Stomach (tissue), 9 donors: ENCODE measurements around the gene KCNN4. TPM values are rescaled to one million over a fixed set of nuclear protein-coding genes. Genes with fewer than 3 reads are reported as not detected.

Experiments used
- DNase-seq, 2 donors: peaks; one replicate each; pipeline versions ENCODE4 v3.0.0 to v3.0.0-alpha.2; 2013 to 2019
- H3K27ac ChIP-seq, 5 donors: fragments of 200-600 bp in 4 of 5; sonication (generic) in 4 of 5; one replicate each; pipeline ENCODE4 v1.5.1; 2013 to 2019; ENCODE audit warnings: mild to moderate bottlenecking in 1 of 5, moderate library complexity in 1 of 5
- H3K27me3 ChIP-seq, 3 donors: fragments of 200-600 bp; sonication (generic); one replicate each; pipeline ENCODE4 v1.5.1; 2017 to 2019; ENCODE audit warnings: mixed run types in 1 of 3
- H3K36me3 ChIP-seq, 4 donors: fragments of 200-600 bp; sonication (generic); 1 replicate in 3 of 4; 2 replicates in 1 of 4; pipeline ENCODE4 v1.5.1; 2016 to 2019
- H3K4me1 ChIP-seq, 4 donors: fragments of 200-600 bp; sonication (generic); one replicate each; pipeline ENCODE4 v1.5.1; 2016 to 2019
- H3K4me3 ChIP-seq, 4 donors: fragments of 200-600 bp; sonication (generic) in 3 of 4; one replicate each; pipeline ENCODE4 v1.5.1; 2016 to 2019; ENCODE audit warnings: mild to moderate bottlenecking in 1 of 4
- H3K9me3 ChIP-seq, 4 donors: fragments of 200-600 bp; sonication (generic); one replicate each; pipeline ENCODE4 v1.5.1; 2016 to 2019
- CTCF ChIP-seq, 7 experiments: fragments of 450-650 bp in 4 of 7; fragments of 200-600 bp in 3 of 7; sonication (generic) in 3 of 7; IDR thresholded peaks; one replicate each; pipeline ENCODE4 v1.5.1; 2016 to 2019; ENCODE audit warnings: antibody characterized with exemption in 7 of 7, control low read depth in 2 of 7, mild to moderate bottlenecking in 1 of 7
- EP300 ChIP-seq: sonication (generic); formaldehyde crosslinking; IDR thresholded peaks from one replicate; pipeline ENCODE4 v1.6.1; 2017; ENCODE audit warnings: antibody characterized with exemption
- POLR2A ChIP-seq, 4 donors: fragments of 450-650 bp; IDR thresholded peaks; one replicate each; pipeline ENCODE4 v1.6.1; 2016; ENCODE audit warnings: antibody characterized with exemption in 4 of 4, control low read depth in 2 of 4, mild to moderate bottlenecking in 1 of 4, moderate library complexity in 1 of 4
- POLR2AphosphoS5 ChIP-seq, 3 donors: sonication (generic); formaldehyde crosslinking; IDR thresholded peaks; one replicate each; pipeline ENCODE4 v1.6.1; 2016; ENCODE audit warnings: antibody characterized with exemption in 3 of 3
- WGBS, 5 donors: extraction: QIAGEN DNeasy Blood & Tissue Kit in 3 of 5; methylation state at CpG; one replicate each; pipeline versions ENCODE4 v1.1.5 to v1.1.7; 2013 to 2018; 5-methylcytosine and 5-hydroxymethylcytosine counted together
- intact Hi-C: fragments of 100-400 bp; cut with DNase I; formaldehyde crosslinking; loops from one replicate; pipeline ENCODE4 v1.15.1; 2023; ENCODE audit warnings: low total_unique reads
- polyA plus RNA-seq, 3 donors: library from polyadenylated mRNA; stranded (reverse); fragments of 200-250 nt; gene quantifications; one replicate each; pipeline ENCODE4 v1.2.3, GENCODE V29; 2013
- total RNA-seq, 5 donors: library from RNA; depleted of rRNA; stranded (reverse); fragments of >200 nt; gene quantifications; one replicate each; pipeline versions ENCODE4 v1.1.0 to v1.2.3, GENCODE V29; 2014 to 2016
- donor health status: healthy with polysubstance abuse.
- donor health status: Bipolar disorder and iron deficiency.
- donor health status: healthy.

Gene KCNN4
- total and polyA plus RNA-seq, 8 donors, result 3.1 to 222 (median 17.4) TPM

- intact Hi-C loops, result loop anchor here (5.0 kb wide), 1 partner anchor 35 kb away; no protein-coding TSS in a partner anchor
- peak overlapping the region in 1 of 5 donors; percentile 34 for H3K27ac ChIP-seq
- no peaks in the 10 kb centered on the region for H3K36me3 ChIP-seq
Observed at GRCh38 chr19:43782311-43782660, 1.5 kb upstream of the KCNN4 start.

GRCh38 chr19:43781630-43782310 is 997 bp upstream of the KCNN4 start:
- DNase-seq, result no peak
- H3K4me1 ChIP-seq, result peaks cover 34 to 84% (median 39%) of the 10 kb centered on the region in 4 donors
- no peak overlapping the region for H3K4me3 ChIP-seq
- H3K27ac ChIP-seq, result peak overlapping the region in 3 of 5 donors; percentile 74 to 90 (median 80)
- H3K36me3 ChIP-seq, result no peaks in the 10 kb centered on the region
- 77 to 88% (median 83%) methylated on average over 14 of the region's 14 CpGs for WGBS, 5 donors
- TF ChIP-seq POLR2AphosphoS5 (IDR thresholded peaks at IDR 0.05), result no peak
- no peak for TF ChIP-seq CTCF (IDR thresholded peaks at IDR 0.05)
- no peak for TF ChIP-seq POLR2A (IDR thresholded peaks at IDR 0.05)
- TF ChIP-seq EP300, result no peak
- no peaks in the 10 kb centered on the region for H3K9me3 ChIP-seq
- H3K27me3 ChIP-seq, result peaks cover 0 to 54% (median 0%) of the 10 kb centered on the region in 3 donors
- intact Hi-C loops, result loop anchor here (5.0 kb wide), 1 partner anchor 34 kb away; no protein-coding TSS in a partner anchor

More at GRCh38 chr19:43782311-43782660, 1.5 kb upstream of the KCNN4 start:
- peak overlapping the region in 1 of 4 donors; percentile 16 for H3K4me3 ChIP-seq
- 59 to 71% (median 64%) methylated on average over 8 of the region's 8 CpGs for WGBS, 5 donors
- H3K9me3 ChIP-seq, result no peaks in the 10 kb centered on the region
- H3K4me1 ChIP-seq, result peaks cover 30 to 78% (median 38%) of the 10 kb centered on the region in 4 donors
- DNase-seq, result no peak
- H3K27me3 ChIP-seq, result peaks cover 0 to 54% (median 0%) of the 10 kb centered on the region in 3 donors
- TF ChIP-seq POLR2A (IDR thresholded peaks at IDR 0.05), result no peak
- TF ChIP-seq EP300, result no peak
- TF ChIP-seq POLR2AphosphoS5 (IDR thresholded peaks at IDR 0.05), result no peak
- no peak for TF ChIP-seq CTCF (IDR thresholded peaks at IDR 0.05)

- DNase-seq, result peak in 1 of 2 donors; percentile 58
- H3K36me3 ChIP-seq, result no peaks in the 10 kb centered on the region
- peaks cover 35 to 96% (median 48%) of the 10 kb centered on the region in 4 donors for H3K4me1 ChIP-seq
- peak overlapping the region; percentile 19 to 38 (median 31) for H3K4me3 ChIP-seq
- peak overlapping the region; percentile 74 to 90 (median 82) for H3K27ac ChIP-seq
- H3K9me3 ChIP-seq, result no peaks in the 10 kb centered on the region
- intact Hi-C loops, result loop anchor here (5.0 kb wide), 1 partner anchor 33 kb away; no protein-coding TSS in a partner anchor
- WGBS, 5 donors, result 15 to 35% (median 16%) methylated on average over 3 of the region's 3 CpGs
- TF ChIP-seq POLR2AphosphoS5 (IDR thresholded peaks at IDR 0.05) (no peak), CTCF (IDR thresholded peaks at IDR 0.05) (peak in 1 of 7 experiments; percentile 18)
- H3K27me3 ChIP-seq, result peaks cover 0 to 59% (median 0%) of the 10 kb centered on the region in 3 donors
Observed at GRCh38 chr19:43779820-43780219, 953 bp downstream of the KCNN4 start.

GRCh38 chr19:43779147-43779819 is 1.5 kb downstream of the KCNN4 start:
- H3K36me3 ChIP-seq, result no peaks in the 10 kb centered on the region
- H3K4me3 ChIP-seq, result peak overlapping the region; percentile 14 to 38 (median 31)
- H3K27me3 ChIP-seq, result peaks cover 0 to 55% (median 0%) of the 10 kb centered on the region in 3 donors
- intact Hi-C loops, result no loop called here
- TF ChIP-seq POLR2AphosphoS5 (IDR thresholded peaks at IDR 0.05) (peak in 2 of 3 donors; percentile 34 to 41), POLR2A (IDR thresholded peaks at IDR 0.05) (no peak)
- peak in 1 of 2 donors; percentile 68 for DNase-seq
- H3K27ac ChIP-seq, result peak overlapping the region; percentile 74 to 90 (median 82)
- 17 to 41% (median 24%) methylated on average over 4 to 16 of the region's 16 CpGs for WGBS, 5 donors
- H3K4me1 ChIP-seq, result peaks cover 35 to 96% (median 48%) of the 10 kb centered on the region in 4 donors
- no peaks in the 10 kb centered on the region for H3K9me3 ChIP-seq
